Mucosa of descending colon (tissue), 3 donors: ENCODE measurements around the gene MRPS15. TPM values are rescaled to one million over a fixed set of nuclear protein-coding genes. Genes with fewer than 3 reads are reported as not detected.

Experiments
- ATAC-seq: fragments of 200-7000 bp; cut with Tn5 transposase; one replicate; pipeline ENCODE4 v1.9.1; 2020; ENCODE audit warnings: mild to moderate bottlenecking, moderate library complexity
- DNase-seq, 3 donors: peaks; one replicate each; pipeline ENCODE4 v3.0.0-alpha.2; 2020
- H3K36me3 ChIP-seq: fragments of 200-600 bp; one replicate; pipeline ENCODE4 v1.8.0; 2021; ENCODE audit warnings: low read depth, mild to moderate bottlenecking
- H3K4me1 ChIP-seq: fragments of 200-600 bp; one replicate; pipeline ENCODE4 v1.8.0; 2021; ENCODE audit warnings: low read depth, mild to moderate bottlenecking
- H3K4me3 ChIP-seq: fragments of 200-600 bp; one replicate; pipeline ENCODE4 v1.8.0; 2021; ENCODE audit warnings: mild to moderate bottlenecking
- H3K9me3 ChIP-seq: fragments of 200-600 bp; one replicate; pipeline ENCODE4 v1.8.0; 2021; ENCODE audit warnings: mild to moderate bottlenecking
- intact Hi-C, 2 donors: fragments of 100-400 bp; cut with DNase I in 1 of 2; cut with micrococcal nuclease in 1 of 2; formaldehyde crosslinking; loops; one replicate each; pipeline versions ENCODE4 v1.11.0 to v1.11.1; 2022; cut with DNase I, micrococcal nuclease
- total RNA-seq, 3 donors: library from RNA; stranded (reverse); fragmentation: NEBNext Ultra II Directional in 2 of 3; extraction: Animal tissue kit (Norgen Biotek cat#: 25700) in 2 of 3; gene quantifications; one replicate each; pipeline versions ENCODE4 v1.2.1 to v1.2.4, GENCODE V29; 2021 to 2023
- TF ChIP-seq, protein P1 (sequence below): fragments of 200-600 bp; IDR thresholded peaks from one replicate; pipeline ENCODE4 v1.8.0; 2022; ENCODE audit warnings: antibody characterized with exemption, mild to moderate bottlenecking
- donor health status: DM: no; HTN: no; CAD: no; lungs with moderate emphysema.
- donor health status: DM: no; HTN: no; CAD: no.
- donor health status: DM: no; HTN: yes; CAD: no.

The MRPS15 gene
- total RNA-seq, 3 donors from 2014 or later: 48.4 to 59.4 (median 54.9) TPM

DNA sequence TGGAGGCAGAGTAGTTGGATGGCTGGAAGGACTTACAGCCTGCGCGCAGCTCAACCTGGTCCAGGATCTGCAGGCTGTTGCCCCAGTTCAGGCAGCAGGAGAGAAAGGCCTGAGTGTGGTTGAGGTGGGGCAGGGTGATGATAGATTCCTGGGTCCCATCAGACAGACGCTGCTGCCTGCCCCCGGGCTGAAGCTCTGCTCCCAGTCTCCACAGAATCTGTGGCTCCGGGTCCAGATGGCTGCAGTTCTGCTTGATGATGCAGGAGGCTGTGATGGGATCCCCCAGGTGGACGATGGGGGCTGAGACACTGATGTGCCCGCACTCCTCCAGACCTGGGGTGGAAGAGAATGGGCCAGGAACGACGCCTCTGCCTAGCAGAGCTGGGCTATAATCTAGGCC is 11.2 kb upstream of the MRPS15 start:
- no peak overlapping the region for H3K4me3 ChIP-seq
- TF ChIP-seq, protein P1, sequence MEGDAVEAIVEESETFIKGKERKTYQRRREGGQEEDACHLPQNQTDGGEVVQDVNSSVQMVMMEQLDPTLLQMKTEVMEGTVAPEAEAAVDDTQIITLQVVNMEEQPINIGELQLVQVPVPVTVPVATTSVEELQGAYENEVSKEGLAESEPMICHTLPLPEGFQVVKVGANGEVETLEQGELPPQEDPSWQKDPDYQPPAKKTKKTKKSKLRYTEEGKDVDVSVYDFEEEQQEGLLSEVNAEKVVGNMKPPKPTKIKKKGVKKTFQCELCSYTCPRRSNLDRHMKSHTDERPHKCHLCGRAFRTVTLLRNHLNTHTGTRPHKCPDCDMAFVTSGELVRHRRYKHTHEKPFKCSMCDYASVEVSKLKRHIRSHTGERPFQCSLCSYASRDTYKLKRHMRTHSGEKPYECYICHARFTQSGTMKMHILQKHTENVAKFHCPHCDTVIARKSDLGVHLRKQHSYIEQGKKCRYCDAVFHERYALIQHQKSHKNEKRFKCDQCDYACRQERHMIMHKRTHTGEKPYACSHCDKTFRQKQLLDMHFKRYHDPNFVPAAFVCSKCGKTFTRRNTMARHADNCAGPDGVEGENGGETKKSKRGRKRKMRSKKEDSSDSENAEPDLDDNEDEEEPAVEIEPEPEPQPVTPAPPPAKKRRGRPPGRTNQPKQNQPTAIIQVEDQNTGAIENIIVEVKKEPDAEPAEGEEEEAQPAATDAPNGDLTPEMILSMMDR: no peak
- no peaks in the 10 kb centered on the region for H3K4me1 ChIP-seq
- H3K36me3 ChIP-seq: no peaks in the 10 kb centered on the region
- ATAC-seq: no peak
- intact Hi-C loops: no loop called here
- DNase-seq: no peak
- no peaks in the 10 kb centered on the region for H3K9me3 ChIP-seq

DNA sequence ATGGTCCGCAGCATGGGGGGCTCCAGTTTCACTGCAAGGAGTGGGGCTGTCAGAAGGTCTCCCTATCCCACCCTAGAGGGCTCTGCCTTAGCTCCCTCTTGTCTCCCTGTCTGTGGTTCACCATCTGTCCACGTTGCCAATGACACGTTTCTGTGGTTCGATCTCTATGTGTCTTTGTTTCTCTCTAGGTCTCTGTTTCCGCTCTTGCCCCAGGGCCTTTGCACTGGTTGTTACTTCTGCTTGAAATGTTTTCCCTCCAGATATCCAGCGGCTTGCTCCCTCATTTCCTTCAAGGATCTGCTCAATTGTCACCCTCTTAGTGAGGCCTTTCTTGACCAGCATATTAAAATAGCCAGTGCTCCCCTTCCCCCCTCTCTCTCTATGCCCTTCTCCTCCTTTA is 8.5 kb upstream of the MRPS15 start:
- no peaks in the 10 kb centered on the region for H3K4me1 ChIP-seq
- H3K36me3 ChIP-seq: no peaks in the 10 kb centered on the region
- H3K9me3 ChIP-seq: no peaks in the 10 kb centered on the region
- no peak overlapping the region for H3K4me3 ChIP-seq
- DNase-seq: no peak
- intact Hi-C loops: no loop called here
- TF ChIP-seq, protein P1: no peak
- no peak for ATAC-seq

DNA sequence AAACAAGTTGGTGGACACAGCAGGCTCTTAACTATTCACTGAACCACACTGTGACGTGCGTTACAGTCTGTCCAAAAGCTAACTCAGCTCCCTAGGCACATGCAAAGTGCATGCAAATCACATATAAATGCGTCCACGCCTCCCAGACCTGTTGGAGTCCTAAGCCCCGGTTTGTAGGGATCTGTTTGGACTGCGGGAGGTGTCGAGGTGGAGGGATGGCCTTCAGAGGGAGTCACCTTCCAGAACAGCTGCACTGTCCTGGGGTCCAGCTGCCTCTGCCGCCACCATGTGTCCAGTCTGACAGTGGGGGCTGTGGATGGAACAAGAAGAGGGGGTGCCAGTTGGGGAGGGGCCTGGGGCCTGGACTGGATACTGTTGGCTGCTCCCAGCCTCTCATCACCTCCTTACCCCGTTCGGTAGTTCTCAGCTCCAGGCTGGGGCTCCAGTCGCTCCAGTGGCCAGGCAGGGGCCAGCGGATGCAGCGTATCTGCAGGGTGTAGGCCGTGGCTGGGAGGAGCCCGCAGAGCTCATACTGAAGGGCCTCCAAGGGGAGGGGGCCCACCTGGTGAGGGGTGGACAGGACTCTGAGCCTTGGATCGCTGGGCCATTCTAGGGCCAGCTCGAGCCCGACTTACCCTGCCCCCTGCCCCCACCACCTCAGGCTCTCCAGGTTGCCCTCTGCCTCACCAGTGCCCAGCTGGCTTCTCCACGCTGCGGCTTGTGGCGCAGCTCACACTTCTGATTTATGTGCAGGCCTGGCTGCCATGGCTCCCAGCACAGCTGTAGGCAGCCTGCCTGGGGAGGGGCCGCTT is 7.9 kb upstream of the MRPS15 start:
- H3K36me3 ChIP-seq: no peaks in the 10 kb centered on the region
- H3K4me3 ChIP-seq: no peak overlapping the region
- TF ChIP-seq, protein P1: no peak
- DNase-seq: no peak
- H3K4me1 ChIP-seq: no peaks in the 10 kb centered on the region
- no peak for ATAC-seq
- intact Hi-C loops: no loop called here
- no peaks in the 10 kb centered on the region for H3K9me3 ChIP-seq

DNA sequence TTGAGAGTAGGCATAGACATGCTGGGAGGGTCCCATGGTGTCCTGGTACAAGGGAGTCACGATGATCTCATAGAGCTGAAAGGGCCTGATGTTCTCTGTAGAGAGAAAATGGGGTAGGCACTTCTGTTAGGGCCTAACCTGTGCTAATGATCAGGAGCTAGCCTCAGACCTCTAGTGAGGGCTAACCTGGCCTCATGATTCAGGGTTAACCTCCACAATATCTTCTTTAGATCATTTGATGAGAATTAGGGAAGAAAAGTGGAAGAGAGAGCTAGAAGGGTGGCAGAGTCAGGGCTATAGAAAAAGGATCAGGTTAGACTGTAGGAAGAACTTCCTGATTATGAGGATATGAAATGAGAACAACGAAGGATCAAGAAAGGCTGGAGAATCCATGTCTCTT is 5.0 kb upstream of the MRPS15 start:
- no peak overlapping the region for H3K4me3 ChIP-seq
- ATAC-seq: no peak
- intact Hi-C loops: no loop called here
- H3K4me1 ChIP-seq: no peaks in the 10 kb centered on the region
- DNase-seq: no peak
- TF ChIP-seq, protein P1: no peak
- H3K36me3 ChIP-seq: no peaks in the 10 kb centered on the region
- no peaks in the 10 kb centered on the region for H3K9me3 ChIP-seq

DNA sequence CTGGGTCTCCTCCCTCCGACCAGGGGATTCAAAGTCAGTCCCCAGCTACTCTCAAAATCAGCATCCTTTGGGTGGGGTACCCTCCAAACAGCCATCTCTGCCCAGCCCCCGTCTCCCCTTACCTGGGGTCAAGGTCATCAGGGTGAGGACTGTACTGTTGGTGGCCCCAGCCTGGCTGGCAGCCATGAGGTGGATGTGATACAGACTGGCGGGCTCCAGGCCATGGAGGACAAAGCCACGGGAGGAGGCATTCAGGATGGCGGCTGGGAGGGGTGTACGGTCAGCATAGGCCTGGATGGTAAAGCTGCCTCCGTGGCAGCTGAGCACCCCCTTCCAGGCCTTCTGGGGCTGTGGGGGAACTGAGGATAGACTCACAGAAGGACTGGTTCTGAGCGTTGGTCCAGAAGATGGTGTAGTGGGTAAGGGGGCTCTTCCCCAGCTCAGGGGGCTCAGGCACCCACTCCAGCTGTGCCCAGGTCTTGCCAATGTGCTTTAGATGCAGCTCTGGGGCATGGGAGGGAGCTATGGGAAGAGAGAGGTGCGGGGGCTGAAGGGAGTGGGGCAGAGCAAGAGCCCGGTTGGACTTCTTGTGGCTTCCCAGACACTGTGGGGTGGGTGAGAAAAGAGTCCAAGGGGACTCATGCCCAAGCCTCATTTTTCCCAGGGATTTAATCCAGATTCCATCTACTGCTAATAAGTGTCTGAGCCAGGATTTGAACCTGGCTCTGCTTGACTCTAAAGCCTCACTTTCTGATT is 3.7 kb upstream of the MRPS15 start:
- intact Hi-C loops: no loop called here

More for the DNA sequence above, 3.7 kb upstream of the MRPS15 start:
- ATAC-seq (no peak), DNase-seq (no peak)
- peaks cover 7% of the 10 kb centered on the region for H3K4me1 ChIP-seq
- H3K36me3 ChIP-seq: no peaks in the 10 kb centered on the region
- no peaks in the 10 kb centered on the region for H3K9me3 ChIP-seq
- H3K4me3 ChIP-seq: no peak overlapping the region
- TF ChIP-seq, protein P1: no peak
